Inflammatory macrophage treated with lipopolysaccharide for 4 hours (primary cell): Measurements from ENCODE around the gene CELF5.

ENCODE experiments used
- DNase-seq: peaks from one replicate; pipeline ENCODE4 v3.0.0-alpha.2; 2020

Gene CELF5

DNA sequence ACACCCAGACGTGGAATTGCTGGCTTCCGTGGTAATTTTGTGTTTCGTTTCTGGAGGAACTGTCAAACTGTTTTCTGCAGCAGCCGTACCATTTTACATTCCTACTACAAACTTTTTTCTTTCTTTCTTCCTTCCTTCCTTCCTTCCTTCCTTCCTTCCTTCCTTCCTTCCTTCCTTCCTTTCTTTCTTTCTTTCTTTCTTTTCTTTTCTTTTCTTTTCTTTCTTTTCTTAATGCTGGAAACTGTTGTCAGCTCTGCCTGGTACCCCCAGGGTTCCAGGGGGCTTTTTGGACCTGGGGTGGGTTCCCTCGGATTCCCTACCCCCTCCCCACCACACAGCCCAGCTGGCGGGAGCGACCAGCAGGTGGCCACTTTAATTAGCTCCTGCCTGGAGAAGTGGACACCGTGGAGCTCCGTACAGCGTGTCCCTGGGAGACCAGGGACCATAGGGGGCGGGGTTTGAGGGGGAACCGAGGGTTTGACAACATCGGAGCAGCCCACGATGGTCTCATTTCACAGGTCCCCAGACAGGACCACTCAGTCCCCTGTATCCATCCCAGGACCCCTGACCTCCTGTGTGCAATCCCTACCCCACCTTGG is 24.4 kb downstream of the CELF5 start:
- DNase-seq, result no peak

DNA sequence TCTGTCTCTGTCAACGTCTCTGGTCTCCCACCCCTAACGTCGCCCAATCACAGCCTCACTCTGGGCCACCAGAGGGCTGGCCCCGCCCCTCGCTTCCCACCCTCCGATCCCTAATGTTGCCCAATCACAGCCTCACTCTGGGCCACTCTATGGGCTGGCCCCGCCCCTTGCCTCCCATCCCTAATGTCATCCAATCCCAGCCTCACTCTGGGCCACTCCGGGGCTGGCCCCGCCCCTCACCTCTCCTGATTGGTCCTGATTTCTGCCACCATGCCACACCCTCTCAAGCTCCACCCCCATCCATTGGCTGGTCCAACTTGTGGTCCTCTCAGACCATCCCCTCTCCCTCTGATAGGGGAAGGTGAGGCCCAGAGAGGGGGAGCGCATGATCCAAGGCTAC is 24.9 kb downstream of the CELF5 start:
- peak; percentile 6 for DNase-seq

DNA sequence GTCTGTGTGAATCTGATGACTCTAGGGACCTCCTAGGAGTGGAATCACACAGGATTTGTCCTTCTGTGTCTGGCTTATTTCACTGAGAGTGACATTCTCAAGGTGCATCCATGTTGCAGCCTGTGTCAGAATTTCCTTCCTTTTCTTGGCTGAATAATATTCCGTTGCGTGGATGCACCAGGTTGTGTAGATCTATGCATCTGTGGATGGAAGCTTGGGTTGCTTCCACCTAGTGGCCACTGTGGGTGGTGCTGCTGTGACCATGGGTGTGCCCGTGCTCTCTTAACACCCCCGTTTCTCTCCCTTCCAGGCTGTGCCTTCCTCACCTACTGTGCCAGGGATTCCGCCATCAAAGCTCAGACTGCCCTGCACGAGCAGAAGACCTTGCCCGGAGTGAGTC is 26.2 kb downstream of the CELF5 start:
- peak; percentile 33 for DNase-seq

DNA sequence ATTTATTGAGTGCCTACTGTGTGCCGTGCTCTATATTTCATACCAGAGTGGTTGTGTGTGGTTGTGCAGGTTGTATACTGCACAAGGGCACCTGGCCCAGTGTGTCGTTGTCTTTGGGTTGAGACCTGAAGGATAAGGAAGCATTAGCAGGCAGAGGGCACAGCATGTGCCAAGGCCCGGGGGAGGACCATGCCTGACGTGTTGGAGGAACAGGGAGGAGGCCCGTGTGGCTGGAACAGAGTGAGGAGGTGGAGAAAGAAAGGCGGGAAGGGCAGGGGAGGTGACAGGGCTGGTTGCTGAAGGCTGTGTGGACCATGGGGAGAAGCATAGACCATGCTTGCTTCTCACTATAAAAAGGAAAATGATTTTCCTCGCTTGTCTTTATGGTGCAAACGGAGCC is 26.8 kb downstream of the CELF5 start:
- DNase-seq, result no peak

DNA sequence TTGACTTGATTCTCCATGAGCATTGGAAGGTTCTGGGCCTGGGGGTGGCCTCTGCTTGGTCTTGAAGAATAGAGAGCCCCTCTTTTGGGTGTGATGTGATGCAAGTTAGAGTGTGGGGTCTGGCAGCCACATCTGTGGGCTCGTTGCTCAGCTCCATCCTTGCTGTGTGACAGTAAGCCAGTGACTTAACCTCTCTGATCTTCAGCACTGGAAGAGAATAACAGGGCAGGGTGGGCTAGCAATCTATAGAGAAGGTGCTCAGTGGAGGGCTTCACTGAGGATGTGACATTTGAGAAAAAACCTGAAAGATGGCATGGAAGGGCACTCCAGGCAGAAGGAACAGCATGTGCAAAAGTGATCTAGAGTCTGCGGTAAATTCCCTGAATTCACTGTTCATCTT is 28.2 kb downstream of the CELF5 start:
- no peak for DNase-seq

DNA sequence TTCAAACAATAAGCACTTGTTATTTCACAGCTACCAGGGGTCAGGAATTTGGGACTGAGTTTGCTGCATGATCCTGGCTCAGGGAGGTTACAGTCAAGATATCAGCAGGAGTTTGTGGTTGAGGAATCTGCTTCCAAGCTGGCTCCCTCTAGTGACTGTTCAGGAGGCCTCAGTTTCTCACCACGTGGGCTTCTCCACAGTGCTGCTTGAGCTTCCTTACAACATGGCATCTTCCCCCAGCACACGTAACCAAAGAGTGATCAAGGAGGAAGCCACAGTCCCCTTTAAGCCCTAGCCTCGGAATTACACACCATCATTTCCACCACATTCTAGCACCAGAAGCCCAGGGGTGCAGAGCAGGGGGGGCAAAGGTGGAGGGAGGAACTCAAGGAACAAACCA is 28.8 kb downstream of the CELF5 start:
- DNase-seq, result no peak

DNA sequence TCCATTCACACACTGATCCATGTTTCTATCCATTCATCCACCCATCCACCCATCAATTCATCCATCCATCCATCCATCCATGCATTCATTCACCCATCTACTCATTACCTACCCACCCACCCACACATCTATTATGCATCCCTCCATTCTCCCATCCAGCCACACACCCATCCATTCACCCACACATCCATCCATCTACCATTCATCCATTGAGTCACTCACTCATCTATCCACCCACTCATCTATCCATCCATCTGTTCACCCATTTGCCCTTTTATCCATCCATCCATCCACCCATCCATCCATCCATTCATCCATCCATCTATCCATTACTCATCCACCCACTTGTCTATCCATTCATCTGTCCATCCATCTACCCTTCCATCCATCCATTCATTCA is 30.1 kb downstream of the CELF5 start:
- no peak for DNase-seq

DNA sequence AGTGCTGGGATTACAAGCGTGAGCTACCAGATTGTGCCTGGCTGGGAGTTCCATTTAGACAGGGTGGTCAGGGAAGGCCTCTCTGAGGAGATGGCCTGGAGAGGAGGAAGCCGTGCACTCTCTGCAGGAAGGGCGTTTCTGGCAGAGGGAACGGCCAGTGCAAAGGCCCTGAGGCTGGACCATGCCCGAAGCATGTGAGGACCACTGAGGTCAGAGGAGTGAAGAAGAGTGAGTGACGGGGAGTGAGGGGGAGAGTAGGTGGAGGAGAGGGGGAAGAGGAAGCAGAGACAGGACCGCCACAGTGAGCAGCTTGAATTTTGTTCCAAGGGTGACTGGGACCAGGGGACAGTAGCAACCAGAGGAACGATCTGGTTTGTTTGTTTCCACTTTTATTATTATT is 32.6 kb downstream of the CELF5 start:
- DNase-seq, result no peak

DNA sequence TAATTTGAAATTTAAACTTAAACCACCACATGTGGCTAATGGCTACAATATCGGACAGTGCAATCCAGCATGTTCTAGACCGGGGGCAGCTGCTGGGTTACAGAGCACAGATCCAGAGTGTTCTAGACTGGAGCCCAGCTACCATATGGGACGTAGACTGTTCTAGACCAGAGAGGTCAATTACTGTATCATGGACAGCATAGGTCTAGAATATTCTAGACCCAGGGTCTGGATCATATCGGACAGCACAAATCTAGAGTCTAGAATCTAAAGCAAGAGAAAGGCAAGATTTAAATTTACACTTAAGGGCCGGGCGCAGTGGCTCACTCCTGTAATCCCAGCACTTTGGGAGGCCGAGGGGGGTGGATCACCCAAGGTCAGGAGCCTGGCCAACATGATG is 37.9 kb downstream of the CELF5 start:
- DNase-seq, result no peak

DNA sequence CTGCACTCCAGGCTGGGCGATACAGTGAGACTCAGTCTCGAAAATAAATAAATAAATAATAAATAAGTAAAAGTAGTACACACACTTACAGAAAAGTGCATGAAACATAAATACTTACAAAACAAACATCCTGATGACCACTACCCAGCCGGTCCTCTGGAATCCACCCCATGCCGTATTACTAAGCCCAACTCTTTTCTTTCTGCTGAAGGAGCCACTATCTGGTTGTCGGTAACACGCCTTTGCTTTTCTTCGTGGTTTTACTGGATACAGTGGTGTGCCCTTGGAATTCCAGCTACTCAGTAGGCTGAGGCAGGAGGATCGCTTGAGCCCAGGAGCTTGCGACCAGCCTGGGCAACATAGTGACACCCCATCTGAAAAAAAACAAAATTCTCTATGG is 39.4 kb downstream of the CELF5 start:
- DNase-seq, result no peak

DNA sequence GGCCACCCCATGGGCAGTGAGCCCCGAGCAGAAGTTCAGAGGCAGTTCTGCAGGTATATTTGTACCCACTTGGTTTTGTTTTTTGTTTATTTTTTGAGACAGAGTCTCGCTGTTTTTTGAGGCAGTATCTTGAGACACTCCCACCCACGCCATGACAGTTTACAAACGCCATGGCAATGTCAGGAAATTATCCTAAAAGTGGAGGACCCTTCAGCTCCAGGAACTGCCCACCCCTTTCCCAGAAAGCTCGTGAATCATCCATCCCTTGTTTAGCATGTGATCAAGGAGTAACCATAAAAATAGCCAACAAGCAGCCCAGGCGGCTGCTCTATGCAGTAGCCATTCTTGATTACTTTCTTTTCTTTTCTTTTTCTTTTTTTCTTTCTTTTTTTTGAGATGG is 41.0 kb downstream of the CELF5 start:
- no peak for DNase-seq

DNA sequence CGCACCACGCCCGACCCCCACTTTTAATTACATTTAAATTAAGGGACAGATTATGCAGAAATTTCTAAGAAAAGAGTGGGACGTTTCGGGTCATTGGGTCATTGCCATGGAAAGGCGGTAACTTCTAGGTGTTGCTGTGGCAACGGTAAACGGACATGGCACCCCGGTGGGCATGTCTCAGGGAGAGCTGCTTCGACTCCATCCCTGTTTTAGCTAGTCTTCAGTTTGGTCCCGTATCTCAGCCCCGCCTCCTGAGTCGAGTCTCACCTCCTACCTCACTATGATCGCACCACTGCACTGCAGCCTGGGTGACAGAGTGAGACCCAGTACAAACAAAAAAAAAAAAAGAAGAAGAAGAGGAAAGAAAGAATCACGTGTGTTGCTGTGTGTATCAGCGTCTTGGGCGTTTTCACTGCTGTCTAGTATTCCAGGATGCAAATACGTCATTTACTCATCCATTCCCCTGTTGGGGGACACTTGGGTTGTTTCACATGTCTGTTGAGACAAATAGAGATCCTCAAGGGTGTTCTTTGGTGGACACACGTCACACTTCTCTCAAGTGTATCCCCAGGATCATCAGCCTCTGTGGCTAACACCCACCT is 41.7 kb downstream of the CELF5 start:
- no peak for DNase-seq

DNA sequence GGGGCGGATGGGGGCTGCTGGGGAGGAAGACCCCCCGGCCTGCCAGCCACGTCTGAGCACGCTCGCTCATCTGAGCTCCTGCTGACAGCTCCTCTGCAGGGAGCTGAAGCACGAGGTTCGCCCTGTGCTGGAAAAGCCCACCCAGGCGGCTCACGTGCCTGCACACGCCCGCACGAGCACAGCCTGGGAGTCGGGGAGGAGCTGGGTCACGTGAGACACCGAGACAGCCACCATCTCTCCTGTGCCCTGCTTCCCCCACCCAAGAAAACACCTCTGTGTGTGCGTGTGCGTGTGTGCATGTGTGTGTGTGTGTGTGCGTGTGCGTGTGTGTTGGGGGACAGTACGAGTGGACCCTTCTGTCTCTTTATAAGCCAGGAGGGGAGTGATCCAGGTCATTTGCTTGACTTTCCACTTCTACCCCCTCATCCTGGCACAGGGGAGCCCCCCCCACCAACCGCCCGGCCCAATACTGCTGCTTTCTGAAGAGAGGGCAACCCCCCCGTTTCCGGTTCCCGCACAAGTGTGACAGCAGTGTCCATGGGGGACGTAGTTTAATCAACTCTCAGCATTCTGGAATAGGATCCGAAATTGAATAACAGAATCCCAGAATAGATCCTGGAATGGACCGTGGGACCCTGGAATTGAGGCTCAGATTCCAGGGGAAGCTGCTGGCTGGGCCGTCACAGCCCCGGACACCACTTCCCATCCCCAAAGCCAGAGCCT is 42.5 kb downstream of the CELF5 start:
- DNase-seq, result no peak

DNA sequence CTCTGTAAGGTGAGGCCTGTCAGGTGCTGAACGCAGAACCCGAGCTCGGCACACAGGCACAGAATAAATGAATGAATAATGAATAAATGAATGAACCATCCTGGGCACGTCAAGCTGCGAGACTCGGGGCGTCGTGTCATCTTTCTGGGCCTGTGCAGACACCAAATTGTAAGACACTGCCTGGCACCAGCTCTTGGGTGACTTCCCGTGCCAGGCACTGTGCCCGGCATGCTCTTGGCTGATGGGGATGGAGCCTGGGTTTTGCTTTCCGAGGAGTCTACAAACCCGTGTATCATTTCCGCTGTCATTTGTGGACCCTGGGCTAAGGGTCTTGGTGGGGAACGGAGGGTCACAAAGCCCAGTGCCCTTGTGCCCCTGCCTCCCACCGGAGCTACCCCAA is 43.9 kb downstream of the CELF5 start:
- DNase-seq, result no peak

DNA sequence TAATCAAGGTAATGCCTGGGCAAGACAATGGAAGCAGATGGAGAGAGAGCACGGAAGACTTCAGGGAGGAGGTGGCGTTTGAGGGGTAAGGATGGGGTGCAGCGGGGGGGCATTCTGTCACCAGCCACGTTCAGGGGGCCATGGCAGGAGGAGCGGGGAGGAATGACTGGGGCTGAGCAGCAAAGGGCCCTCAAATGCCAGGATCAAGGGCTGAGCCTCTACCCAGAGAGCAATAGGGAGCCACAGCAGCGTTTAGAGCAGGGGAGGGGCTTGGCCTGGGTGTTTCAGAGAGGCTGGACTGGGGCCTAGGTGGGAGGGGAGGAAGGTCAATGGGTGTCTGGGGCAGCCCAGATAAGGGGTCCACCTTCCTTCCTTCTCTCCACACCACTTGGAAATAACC is 44.3 kb downstream of the CELF5 start:
- no peak for DNase-seq

DNA sequence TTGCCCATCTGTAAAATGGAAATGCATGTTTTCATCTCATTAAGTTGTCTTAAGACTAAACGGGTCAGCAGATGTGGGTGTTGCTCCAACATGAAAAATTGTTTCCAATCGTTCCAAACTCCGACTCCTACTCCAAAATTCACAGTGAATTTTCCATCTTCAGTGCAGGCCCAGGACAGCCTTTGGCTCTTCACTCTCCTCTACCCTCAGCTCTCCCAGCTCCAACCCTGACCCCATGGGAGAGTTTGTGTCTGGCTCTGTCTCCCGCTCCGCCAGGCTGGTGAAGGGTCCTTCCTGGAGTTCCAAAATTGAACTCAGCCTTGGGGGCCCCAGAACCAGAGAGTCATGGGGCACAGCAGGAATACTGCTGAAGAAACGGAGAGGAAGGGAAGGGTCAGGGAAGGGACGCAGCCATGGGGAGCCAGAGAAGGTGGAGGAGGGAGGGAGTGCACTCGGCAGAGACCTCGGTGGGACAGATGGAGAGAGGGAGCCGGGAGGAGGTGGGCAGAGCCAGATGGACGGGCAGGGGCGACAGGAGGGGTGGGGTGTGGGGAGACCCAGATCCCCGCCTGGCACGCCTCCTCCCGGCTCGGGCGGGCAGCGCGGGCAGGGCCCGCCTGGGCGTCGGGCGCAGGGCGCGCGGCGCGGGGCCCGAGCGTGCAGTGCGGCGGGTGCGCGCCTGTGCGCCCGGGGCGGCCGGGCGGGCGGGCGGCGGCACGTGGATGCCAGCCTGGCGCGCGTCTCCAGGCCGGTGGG is 45.6 kb downstream of the CELF5 start:
- DNase-seq, result no peak

DNA sequence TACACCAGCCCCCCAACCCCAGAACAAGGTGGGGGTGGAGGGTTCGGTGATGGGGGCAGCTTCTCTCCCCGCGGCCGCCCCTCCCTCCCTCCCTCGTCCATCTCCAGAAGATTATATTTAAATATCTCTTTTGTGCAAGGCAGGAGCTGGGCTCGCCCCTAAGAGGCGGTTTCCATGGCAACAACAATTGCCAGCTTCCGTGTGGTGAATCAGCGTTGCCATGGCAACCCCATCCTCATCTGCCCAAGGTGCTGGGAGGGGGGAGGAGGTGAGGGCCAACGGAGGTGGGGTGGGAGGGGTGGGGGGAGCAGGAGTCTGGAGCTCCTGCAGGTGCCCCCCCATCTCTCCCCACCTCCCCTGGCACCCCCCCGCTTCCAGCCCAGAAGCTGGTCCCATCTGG is 46.4 kb downstream of the CELF5 start:
- DNase-seq, result peak; percentile 23

DNA sequence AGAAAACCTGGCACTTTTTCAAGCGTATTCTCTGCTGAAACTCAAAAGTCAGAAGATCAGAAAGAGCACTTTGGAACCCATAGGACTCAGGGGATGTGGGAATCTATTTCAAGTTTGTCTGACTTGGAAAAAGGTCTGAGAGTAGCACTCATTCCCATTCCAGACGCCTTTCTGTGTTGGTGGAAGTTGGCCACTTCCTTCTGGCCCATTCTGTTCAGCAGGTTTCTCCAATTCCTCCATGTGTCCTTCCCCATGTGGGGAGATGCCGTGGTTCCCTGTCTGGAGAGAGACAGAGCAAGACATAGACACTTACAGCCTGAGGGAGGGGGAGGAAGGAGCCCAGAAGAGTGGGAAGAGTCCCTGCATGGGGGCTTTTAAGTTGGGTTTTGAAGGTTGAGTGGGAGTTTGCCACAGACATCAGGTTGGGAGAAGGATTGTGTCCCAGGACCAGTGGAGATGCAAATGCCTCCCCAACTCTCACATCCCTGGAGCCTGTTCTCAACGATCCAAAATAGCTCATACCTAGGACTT is 48.0 kb downstream of the CELF5 start:
- no peak for DNase-seq

DNA sequence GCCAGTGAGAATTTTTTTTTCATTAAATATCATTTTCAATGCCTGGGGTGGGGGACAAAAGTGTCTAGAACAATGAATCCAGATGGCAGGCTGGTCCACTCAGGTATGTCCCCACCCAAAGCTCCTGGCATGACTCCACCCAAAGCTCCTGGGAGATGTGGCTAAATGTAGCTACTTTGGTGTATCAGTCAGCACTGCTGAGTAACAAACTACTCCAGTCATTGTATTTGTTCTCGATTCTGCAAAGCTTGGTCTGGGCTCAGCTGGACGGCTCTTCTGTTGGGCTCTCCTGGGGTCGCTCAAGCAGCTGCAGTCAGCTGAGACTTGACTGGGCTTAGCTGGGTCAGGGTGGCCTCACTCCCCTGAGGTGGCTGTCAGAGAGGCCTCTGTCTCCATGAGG is 48.5 kb downstream of the CELF5 start:
- DNase-seq, result no peak

DNA sequence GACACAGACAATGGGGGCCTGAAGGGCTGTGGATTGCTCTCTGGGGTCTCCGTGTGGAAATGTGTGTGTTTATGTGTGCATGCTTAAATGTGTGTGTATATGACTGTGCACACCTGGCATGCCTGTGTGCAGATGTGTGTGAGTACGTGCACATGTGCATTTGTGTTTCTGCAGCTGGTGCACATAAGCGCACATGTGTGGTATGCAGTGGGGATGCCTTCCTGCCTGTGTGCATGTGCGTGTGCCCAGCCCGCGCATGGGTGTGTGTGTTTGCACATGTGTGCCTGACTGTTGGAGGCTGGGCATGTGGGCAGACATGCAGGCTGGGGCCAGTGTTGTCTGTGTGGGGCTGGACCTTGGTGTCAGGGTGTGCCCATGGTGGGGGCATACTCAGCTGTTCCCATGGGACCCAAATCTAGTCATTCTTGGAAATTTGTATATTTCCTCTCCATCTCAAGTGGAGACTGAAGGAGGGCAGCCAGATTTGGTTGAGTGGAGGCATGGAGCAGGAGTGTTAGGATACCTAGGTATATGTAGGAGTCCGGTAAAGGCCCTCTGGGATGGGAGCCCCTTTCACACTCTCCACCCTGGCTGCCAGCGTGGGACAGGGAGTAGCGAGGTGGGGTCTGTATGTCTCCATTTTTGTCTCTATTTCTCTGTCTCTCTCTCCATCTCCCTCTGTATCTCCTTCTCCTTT is 49.9 kb downstream of the CELF5 start:
- no peak for DNase-seq

DNA sequence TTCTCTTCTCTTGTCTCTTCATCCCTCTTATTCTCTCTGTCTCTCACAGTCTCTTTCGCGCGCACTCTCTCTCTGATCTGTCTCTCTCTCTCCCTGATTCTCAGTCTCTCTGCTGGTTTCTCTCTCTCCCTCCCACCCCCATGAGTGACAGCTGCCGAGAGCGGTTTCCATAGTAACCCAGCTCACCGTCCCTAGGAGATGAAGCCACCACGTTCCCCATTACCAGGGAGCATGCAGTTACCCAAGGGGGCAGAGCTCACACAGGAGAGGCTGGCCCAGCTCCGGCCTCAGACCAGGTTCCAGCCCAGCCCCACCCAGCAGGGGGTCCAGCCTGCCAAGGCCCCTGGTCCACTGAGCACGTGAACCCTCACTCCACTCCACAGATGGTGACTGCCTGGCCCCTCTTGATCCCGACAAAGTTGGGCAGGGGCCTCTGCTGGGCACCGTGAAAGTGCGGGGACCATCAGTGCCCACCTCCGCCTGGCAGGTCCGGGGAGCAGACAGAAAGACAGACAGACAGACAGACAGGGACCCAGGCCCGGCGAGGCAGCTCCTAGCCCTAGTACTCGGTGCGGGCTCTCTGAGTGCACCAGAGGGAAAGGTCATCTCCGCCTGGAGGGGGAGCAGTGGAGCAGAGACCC is 50.6 kb downstream of the CELF5 start:
- peak; percentile 14 for DNase-seq

DNA sequence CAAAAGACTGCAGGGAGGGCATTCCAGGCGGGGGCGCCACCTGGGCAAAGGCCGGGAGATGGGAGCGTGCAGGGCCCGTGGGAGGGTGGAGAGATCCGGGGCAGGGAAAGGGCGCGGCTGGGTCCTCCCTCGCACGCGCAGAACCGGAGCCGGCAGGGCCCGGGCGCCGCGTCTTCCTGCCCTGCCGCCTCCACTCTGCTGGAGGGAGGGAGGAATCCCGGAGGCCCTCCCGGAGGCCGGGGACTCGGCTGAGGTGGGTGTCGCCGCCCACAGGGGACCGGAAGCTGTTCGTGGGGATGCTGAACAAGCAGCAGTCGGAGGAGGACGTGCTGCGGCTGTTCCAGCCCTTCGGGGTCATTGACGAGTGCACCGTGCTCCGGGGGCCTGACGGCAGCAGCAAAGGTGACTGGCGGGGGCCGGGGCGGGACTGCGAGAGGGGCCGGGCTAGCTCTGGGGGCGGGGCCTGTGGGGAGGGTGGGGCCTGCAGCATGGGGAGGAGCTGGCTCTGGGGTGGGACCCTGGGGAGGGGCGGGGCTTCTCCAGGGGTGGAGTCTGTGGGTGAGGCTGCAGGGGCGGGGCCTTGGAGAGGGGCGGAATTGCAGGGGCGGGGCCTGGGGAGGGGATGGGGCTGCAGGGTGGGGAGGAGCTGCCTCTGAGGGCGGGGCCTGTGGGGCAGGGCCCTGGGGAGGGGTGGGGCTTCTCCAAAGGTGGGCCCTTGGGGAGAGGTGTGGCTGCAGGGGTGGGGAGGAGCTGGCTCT is 51.3 kb downstream of the CELF5 start:
- peak; percentile 67 for DNase-seq
